Measurements from ENCODE around the gene PDLIM5.

DNA sequence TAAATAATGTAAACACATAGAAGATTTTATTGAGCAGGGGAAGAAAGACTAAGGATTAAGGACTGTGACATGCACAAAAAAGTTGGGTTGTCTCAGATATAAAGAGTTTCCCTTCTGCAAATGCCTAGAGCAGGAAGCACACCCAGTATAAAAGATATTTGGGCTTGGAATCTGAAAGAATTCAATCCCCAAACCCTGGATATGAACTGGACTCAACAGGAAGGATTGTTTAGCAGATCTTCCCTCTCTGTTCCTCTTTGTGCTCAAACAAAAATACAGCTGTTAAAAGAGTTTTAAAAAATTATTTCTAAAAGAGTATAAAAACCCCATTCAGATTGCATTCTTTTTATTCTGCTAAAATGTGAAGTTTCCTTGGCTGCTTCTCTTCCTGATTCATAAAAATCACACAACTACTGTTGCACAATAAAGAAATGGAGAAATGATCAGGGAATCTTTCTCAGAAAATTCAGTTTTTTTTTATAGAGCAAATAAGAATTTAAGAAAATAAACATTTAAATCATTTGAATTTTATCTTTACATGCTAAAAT is 71.4 kb downstream of the PDLIM5 start:
- no peak for TF ChIP-seq CTCF (IDR thresholded peaks at IDR 0.05)
- no peak for TF ChIP-seq POLR2AphosphoS5 (IDR thresholded peaks at IDR 0.05)
- no peak for TF ChIP-seq POLR2A (IDR thresholded peaks at IDR 0.05)
- TF ChIP-seq EP300 (IDR thresholded peaks at IDR 0.05; ENCODE audit: low read depth): no peak

Data from transverse colon (tissue), 4 donors.